Prostate gland (tissue), 2 donors: ENCODE data around the gene DBNDD2.

ENCODE experiments used
- CTCF ChIP-seq, 4 experiments: fragments of 200-600 bp in 2 of 4; fragments of 450-650 bp in 2 of 4; sonication (generic) in 2 of 4; IDR thresholded peaks; 1 replicate in 3 of 4; 2 replicates in 1 of 4; pipeline ENCODE4 v1.5.1; 2016 to 2019; ENCODE audit warnings: antibody characterized with exemption in 4 of 4, mild to moderate bottlenecking in 2 of 4, moderate library complexity in 2 of 4
- POLR2A ChIP-seq: fragments of 450-650 bp; IDR thresholded peaks from one replicate; pipeline ENCODE4 v1.6.1; 2016; ENCODE audit warnings: antibody characterized with exemption, mild to moderate bottlenecking

GRCh38 chr20:45362804-45363610 is 45.1 kb upstream of the DBNDD2 start, which contains the start of gene SYS1:
- peak; percentile 81 to 98 (median 94) for TF ChIP-seq CTCF (IDR thresholded peaks at IDR 0.05)
- TF ChIP-seq POLR2A, result peak; percentile 82
